Measurements from ENCODE around the gene OTX2.
A peak's percentile ranks its signal among the peaks of the same experiment; 100 is the strongest.

OTX2 gene

DNA sequence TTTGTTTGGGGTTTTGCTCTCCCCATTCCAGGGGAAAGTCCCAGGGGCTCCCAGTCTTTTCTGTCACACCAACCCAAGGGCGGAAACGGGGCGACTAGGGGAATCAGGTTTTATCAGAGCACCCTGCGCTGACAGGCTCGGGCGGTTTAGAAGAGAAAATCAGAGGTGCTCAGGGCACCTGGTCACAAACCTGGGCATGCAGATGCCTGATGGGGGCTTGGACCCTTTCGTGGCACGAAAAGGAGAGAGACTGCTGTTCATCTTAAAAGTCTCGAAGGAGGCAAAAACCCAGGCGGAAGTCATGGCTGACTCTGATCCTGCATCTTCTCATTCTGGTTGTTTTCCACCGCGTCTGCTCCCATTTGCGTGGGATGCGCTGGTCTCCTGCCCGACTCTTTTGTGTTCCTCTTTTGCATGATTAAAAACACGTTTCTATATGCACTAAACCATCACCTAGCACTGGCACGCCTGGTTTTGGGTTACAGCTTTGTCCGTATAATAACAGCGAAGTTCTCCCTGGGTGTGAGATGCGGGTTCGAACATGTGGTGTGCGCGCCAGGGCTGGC, 13.2 kb downstream of the OTX2 start:
- H3K36me3 ChIP-seq (replicated peaks), result peaks cover 39% of the 10 kb centered on the region
- peaks cover 7% of the 10 kb centered on the region for H3K4me1 ChIP-seq
- H3K27me3 ChIP-seq (ENCODE audit: low read depth), result no peaks in the 10 kb centered on the region
- DNase-seq (ENCODE audit: low spot score in 2 of 2), result peak in 1 of 2 experiments; percentile 61
- H3K9me3 ChIP-seq, result no peaks in the 10 kb centered on the region
- in situ Hi-C loops (cut with MboI; ENCODE audit: low sequenced_read_pairs), result no loop called here
- H3K4me3 ChIP-seq, result no peak overlapping the region

- Histone ChIP-seq H3K27me3 (ENCODE audit: low read depth) (no peaks in the 10 kb centered on the region), H3K4me1 (peaks cover 7% of the 10 kb centered on the region), H3K36me3 (replicated peaks) (peaks cover 30% of the 10 kb centered on the region), H3K9me3 (no peaks in the 10 kb centered on the region), H3K4me3 (no peak overlapping the region)
- in situ Hi-C loops (cut with MboI; ENCODE audit: low sequenced_read_pairs), result no loop called here
- DNase-seq (ENCODE audit: low spot score in 2 of 2), result no peak
Measured at GRCh38 chr14:56796259-56796658, 14.0 kb downstream of the OTX2 start.

GRCh38 chr14:56795284-56795622, 15.0 kb downstream of the OTX2 start:
- Histone ChIP-seq H3K27me3 (ENCODE audit: low read depth) (no peaks in the 10 kb centered on the region), H3K4me3 (no peak overlapping the region)

GRCh38 chr14:56794557-56795283, 15.6 kb downstream of the OTX2 start:
- peaks cover 15% of the 10 kb centered on the region for H3K36me3 ChIP-seq (replicated peaks)
- H3K9me3 ChIP-seq, result no peaks in the 10 kb centered on the region
- peaks cover 4% of the 10 kb centered on the region for H3K4me1 ChIP-seq
- H3K4me3 ChIP-seq, result no peak overlapping the region
- H3K27me3 ChIP-seq (ENCODE audit: low read depth), result no peaks in the 10 kb centered on the region
- no peak for DNase-seq (ENCODE audit: low spot score in 2 of 2)
- in situ Hi-C loops (cut with MboI; ENCODE audit: low sequenced_read_pairs), result no loop called here

More at GRCh38 chr14:56795284-56795622, 15.0 kb downstream of the OTX2 start:
- Histone ChIP-seq H3K36me3 (replicated peaks) (peaks cover 20% of the 10 kb centered on the region), H3K4me1 (peaks cover 4% of the 10 kb centered on the region), H3K9me3 (no peaks in the 10 kb centered on the region)
- no peak for DNase-seq (ENCODE audit: low spot score in 2 of 2)
- in situ Hi-C loops (cut with MboI; ENCODE audit: low sequenced_read_pairs), result no loop called here

DNA sequence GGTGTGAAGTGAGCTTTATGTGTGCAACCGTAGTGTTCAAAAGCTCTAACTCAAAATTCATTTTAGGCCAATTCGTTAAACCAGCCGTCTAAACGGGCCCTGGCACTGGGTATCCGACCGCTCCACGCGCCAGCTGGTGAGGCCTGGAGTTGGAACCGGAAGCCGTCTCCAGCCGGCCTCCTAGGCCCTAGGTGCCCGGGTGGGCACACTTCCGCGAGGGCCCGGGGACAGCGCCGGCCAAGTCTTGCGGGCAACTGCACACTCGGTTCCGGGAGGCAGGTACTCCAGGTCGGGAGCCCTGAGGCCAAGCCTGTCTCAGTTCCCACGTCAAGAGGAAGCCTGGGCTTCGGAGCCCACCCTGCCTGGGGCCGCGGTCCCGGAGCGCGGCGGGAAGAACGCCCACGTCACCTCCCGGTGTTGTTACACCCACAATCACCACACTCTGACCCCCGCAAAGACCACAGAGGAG, 16.2 kb downstream of the OTX2 start:
- no peak overlapping the region for H3K4me3 ChIP-seq
- H3K4me1 ChIP-seq, result peaks cover 3% of the 10 kb centered on the region
- DNase-seq (ENCODE audit: low spot score in 2 of 2), result no peak
- peaks cover 9% of the 10 kb centered on the region for H3K36me3 ChIP-seq (replicated peaks)
- no peaks in the 10 kb centered on the region for H3K27me3 ChIP-seq (ENCODE audit: low read depth)
- in situ Hi-C loops (cut with MboI; ENCODE audit: low sequenced_read_pairs), result no loop called here
- H3K9me3 ChIP-seq, result no peaks in the 10 kb centered on the region

- Histone ChIP-seq H3K27me3 (ENCODE audit: low read depth) (no peaks in the 10 kb centered on the region), H3K4me3 (no peak overlapping the region), H3K4me1 (no peaks in the 10 kb centered on the region), H3K36me3 (replicated peaks) (no peaks in the 10 kb centered on the region), H3K9me3 (no peaks in the 10 kb centered on the region)
- in situ Hi-C loops (cut with MboI; ENCODE audit: low sequenced_read_pairs), result no loop called here
- DNase-seq (ENCODE audit: low spot score in 2 of 2), result no peak
Measured at GRCh38 chr14:56789955-56790354, 20.3 kb downstream of the OTX2 start.

DNA sequence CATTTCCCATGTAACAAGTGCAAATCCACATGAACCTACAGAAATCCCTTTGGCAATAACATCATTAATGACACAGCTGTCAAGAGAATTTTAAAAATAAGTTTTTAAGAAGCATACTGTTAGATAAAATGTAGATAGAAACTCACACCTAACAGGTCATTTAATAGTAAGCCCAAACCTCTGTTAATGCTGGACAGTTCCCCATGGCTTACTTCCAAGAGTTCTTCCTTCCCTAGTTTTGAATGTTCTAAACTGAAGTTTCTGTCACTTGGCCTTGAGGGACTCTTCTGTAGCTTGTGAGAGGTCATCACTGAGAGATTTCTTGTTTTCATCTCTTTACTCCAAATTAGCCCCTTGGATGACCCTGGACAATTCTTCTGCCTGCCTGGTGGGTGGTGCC, 22.7 kb downstream of the OTX2 start:
- DNase-seq (ENCODE audit: low spot score in 2 of 2), result no peak
- H3K4me1 ChIP-seq, result no peaks in the 10 kb centered on the region
- H3K27me3 ChIP-seq (ENCODE audit: low read depth), result no peaks in the 10 kb centered on the region
- no peak overlapping the region for H3K4me3 ChIP-seq
- in situ Hi-C loops (cut with MboI; ENCODE audit: low sequenced_read_pairs), result no loop called here
- no peaks in the 10 kb centered on the region for H3K9me3 ChIP-seq
- no peaks in the 10 kb centered on the region for H3K36me3 ChIP-seq (replicated peaks)

GRCh38 chr14:56782711-56783110, 27.6 kb downstream of the OTX2 start:
- in situ Hi-C loops (cut with MboI; ENCODE audit: low sequenced_read_pairs), result no loop called here
- no peak for DNase-seq (ENCODE audit: low spot score in 2 of 2)

GRCh38 chr14:56774503-56774902, 35.8 kb downstream of the OTX2 start:
- H3K4me1 ChIP-seq, result no peaks in the 10 kb centered on the region
- DNase-seq (ENCODE audit: low spot score in 2 of 2), result no peak
- no peaks in the 10 kb centered on the region for H3K9me3 ChIP-seq
- no peak overlapping the region for H3K4me3 ChIP-seq
- H3K36me3 ChIP-seq (replicated peaks), result no peaks in the 10 kb centered on the region
- no peaks in the 10 kb centered on the region for H3K27me3 ChIP-seq (ENCODE audit: low read depth)
- in situ Hi-C loops (cut with MboI; ENCODE audit: low sequenced_read_pairs), result no loop called here

More at GRCh38 chr14:56782711-56783110, 27.6 kb downstream of the OTX2 start:
- no peaks in the 10 kb centered on the region for H3K36me3 ChIP-seq (replicated peaks)
- no peaks in the 10 kb centered on the region for H3K9me3 ChIP-seq
- H3K4me3 ChIP-seq, result no peak overlapping the region
- H3K4me1 ChIP-seq, result no peaks in the 10 kb centered on the region
- H3K27me3 ChIP-seq (ENCODE audit: low read depth), result no peaks in the 10 kb centered on the region

- no peak for DNase-seq (ENCODE audit: low spot score in 2 of 2)
- H3K27me3 ChIP-seq (ENCODE audit: low read depth), result no peaks in the 10 kb centered on the region
- no peaks in the 10 kb centered on the region for H3K4me1 ChIP-seq
- no peak overlapping the region for H3K4me3 ChIP-seq
- H3K36me3 ChIP-seq (replicated peaks), result no peaks in the 10 kb centered on the region
- no peaks in the 10 kb centered on the region for H3K9me3 ChIP-seq
- in situ Hi-C loops (cut with MboI; ENCODE audit: low sequenced_read_pairs), result no loop called here
Measured at GRCh38 chr14:56770512-56770911, 39.8 kb downstream of the OTX2 start.

GRCh38 chr14:56760164-56760914, 49.9 kb downstream of the OTX2 start:
- Histone ChIP-seq H3K4me1 (peaks cover 32% of the 10 kb centered on the region), H3K4me3 (no peak overlapping the region), H3K36me3 (replicated peaks) (no peaks in the 10 kb centered on the region), H3K27me3 (ENCODE audit: low read depth) (no peaks in the 10 kb centered on the region), H3K9me3 (no peaks in the 10 kb centered on the region)
- in situ Hi-C loops (cut with MboI; ENCODE audit: low sequenced_read_pairs), result no loop called here
- DNase-seq (ENCODE audit: low spot score in 2 of 2), result peak; percentile 14 to 51

- in situ Hi-C loops (cut with MboI; ENCODE audit: low sequenced_read_pairs), result no loop called here
- Histone ChIP-seq H3K4me1 (peaks cover 32% of the 10 kb centered on the region), H3K9me3 (no peaks in the 10 kb centered on the region), H3K4me3 (no peak overlapping the region), H3K36me3 (replicated peaks) (no peaks in the 10 kb centered on the region), H3K27me3 (ENCODE audit: low read depth) (no peaks in the 10 kb centered on the region)
- peak; percentile 19 to 70 for DNase-seq (ENCODE audit: low spot score in 2 of 2)
Measured at GRCh38 chr14:56759633-56760032, 50.6 kb downstream of the OTX2 start.

- no peaks in the 10 kb centered on the region for H3K27me3 ChIP-seq (ENCODE audit: low read depth)
- peaks cover 32% of the 10 kb centered on the region for H3K4me1 ChIP-seq
- no peaks in the 10 kb centered on the region for H3K9me3 ChIP-seq
- in situ Hi-C loops (cut with MboI; ENCODE audit: low sequenced_read_pairs), result no loop called here
- H3K4me3 ChIP-seq, result no peak overlapping the region
- peak; percentile 9 to 16 for DNase-seq (ENCODE audit: low spot score in 2 of 2)
- H3K36me3 ChIP-seq (replicated peaks), result no peaks in the 10 kb centered on the region
Measured at GRCh38 chr14:56759094-56759493, 51.2 kb downstream of the OTX2 start.

GRCh38 chr14:56754921-56755320, 55.4 kb downstream of the OTX2 start:
- H3K4me1 ChIP-seq, result peaks cover 41% of the 10 kb centered on the region
- H3K9me3 ChIP-seq, result no peaks in the 10 kb centered on the region
- no peak overlapping the region for H3K4me3 ChIP-seq
- in situ Hi-C loops (cut with MboI; ENCODE audit: low sequenced_read_pairs), result no loop called here
- no peak for DNase-seq (ENCODE audit: low spot score in 2 of 2)
- H3K36me3 ChIP-seq (replicated peaks), result no peaks in the 10 kb centered on the region
- no peaks in the 10 kb centered on the region for H3K27me3 ChIP-seq (ENCODE audit: low read depth)
